OCI-LY7 (cell line): ENCODE results near the gene NOD2.

ENCODE experiments used
- EZH2phosphoT487 ChIP-seq: fragments of 200-600 bp; sonication (generic); IDR thresholded peaks from 2 replicates; pipeline ENCODE4 v1.6.1; 2018; ENCODE audit warnings: low read depth, borderline replicate concordance, mild to moderate bottlenecking, mixed run types, antibody characterized with exemption, low read length, moderate library complexity, mixed read lengths
- TF ChIP-seq, protein P1 (sequence below): fragments of 200-600 bp; sonication (generic); conservative IDR thresholded peaks from 2 replicates; pipeline ENCODE4 v1.5.1; 2014; ENCODE audit warnings: mild to moderate bottlenecking, antibody characterized with exemption, low read length, moderate library complexity, mixed read lengths

DNA sequence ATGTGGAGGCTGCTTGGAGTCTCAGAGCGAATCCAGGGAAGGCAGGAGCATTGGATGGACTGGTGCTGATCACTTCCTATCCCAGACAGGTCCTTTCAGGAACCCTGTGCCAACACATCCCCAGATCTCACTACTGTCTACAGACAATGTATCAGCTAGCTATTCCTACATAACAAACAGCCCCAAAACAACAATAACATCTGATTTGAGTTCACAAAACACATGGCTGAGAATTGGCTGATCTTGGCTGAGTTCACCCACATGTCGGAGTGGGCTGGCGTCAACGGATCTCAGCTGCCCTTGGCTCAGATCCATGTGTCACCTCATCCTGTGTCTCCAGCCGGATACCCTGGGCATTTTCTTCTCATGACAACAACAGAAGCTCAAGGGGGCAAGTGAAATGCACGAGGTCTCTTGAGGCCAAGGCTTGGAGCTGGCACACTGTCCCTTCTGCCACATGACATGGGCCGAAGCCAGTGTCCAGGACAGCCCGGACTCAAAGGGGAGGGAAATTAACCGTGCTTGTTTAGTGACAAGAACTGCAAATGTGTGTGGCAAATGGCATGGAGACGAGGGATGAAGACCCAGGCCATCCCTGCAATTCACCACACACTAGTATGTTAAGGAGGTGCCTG lies 31.0 kb upstream of the NOD2 start:
- TF ChIP-seq EZH2phosphoT487 = no peak
- TF ChIP-seq, protein P1, sequence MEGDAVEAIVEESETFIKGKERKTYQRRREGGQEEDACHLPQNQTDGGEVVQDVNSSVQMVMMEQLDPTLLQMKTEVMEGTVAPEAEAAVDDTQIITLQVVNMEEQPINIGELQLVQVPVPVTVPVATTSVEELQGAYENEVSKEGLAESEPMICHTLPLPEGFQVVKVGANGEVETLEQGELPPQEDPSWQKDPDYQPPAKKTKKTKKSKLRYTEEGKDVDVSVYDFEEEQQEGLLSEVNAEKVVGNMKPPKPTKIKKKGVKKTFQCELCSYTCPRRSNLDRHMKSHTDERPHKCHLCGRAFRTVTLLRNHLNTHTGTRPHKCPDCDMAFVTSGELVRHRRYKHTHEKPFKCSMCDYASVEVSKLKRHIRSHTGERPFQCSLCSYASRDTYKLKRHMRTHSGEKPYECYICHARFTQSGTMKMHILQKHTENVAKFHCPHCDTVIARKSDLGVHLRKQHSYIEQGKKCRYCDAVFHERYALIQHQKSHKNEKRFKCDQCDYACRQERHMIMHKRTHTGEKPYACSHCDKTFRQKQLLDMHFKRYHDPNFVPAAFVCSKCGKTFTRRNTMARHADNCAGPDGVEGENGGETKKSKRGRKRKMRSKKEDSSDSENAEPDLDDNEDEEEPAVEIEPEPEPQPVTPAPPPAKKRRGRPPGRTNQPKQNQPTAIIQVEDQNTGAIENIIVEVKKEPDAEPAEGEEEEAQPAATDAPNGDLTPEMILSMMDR = no peak
